Activated CD8-positive, alpha-beta T cell treated with anti-CD3 and anti-CD28 coated beads for 36 hours (primary cell): Measurements from ENCODE around the gene CDO1. TPM values are rescaled to one million over a fixed set of nuclear protein-coding genes. Genes with fewer than 3 reads are reported as not detected.
A peak's percentile ranks its signal among the peaks of the same experiment; 100 is the strongest.

Experiments
- ATAC-seq: fragments of 200-7000 bp; cut with Tn5 transposase; one replicate; pipeline ENCODE4 v1.10.0; 2021; ENCODE audit warnings: mild to moderate bottlenecking, moderate library complexity
- CTCF ChIA-PET: fragments of 350-600 bp; sonication (Branson Sonifier 250); formaldehyde crosslinking; loops from one replicate; lab custom pipeline; 2021; ENCODE audit warnings: antibody characterized with exemption; lab: Charles Lee
- POLR2A ChIA-PET: fragments of 350-600 bp; sonication (Branson Sonifier 250); formaldehyde crosslinking; loops from one replicate; lab custom pipeline; 2021; ENCODE audit warnings: antibody characterized with exemption; lab: Charles Lee
- DNase-seq: peaks from one replicate; pipeline ENCODE4 v3.0.0-alpha.2; 2020
- H3K27ac Mint-ChIP-seq: one replicate; pipeline ENCODE4 v1.8.0; 2021; ENCODE audit warnings: mild to moderate bottlenecking, mixed read lengths
- H3K27me3 Mint-ChIP-seq: one replicate; pipeline ENCODE4 v1.8.0; 2021; ENCODE audit warnings: mixed read lengths
- H3K36me3 Mint-ChIP-seq: one replicate; pipeline ENCODE4 v1.8.0; 2021; ENCODE audit warnings: low read depth, mixed read lengths
- H3K4me1 Mint-ChIP-seq: one replicate; pipeline ENCODE4 v1.8.0; 2021; ENCODE audit warnings: low read depth, mixed read lengths
- H3K4me3 Mint-ChIP-seq: one replicate; pipeline ENCODE4 v1.8.0; 2021; ENCODE audit warnings: mild to moderate bottlenecking, moderate library complexity, mixed read lengths
- H3K9me3 Mint-ChIP-seq: one replicate; pipeline ENCODE4 v1.8.0; 2021; ENCODE audit warnings: mixed read lengths
- intact Hi-C: fragments of 100-400 bp; cut with micrococcal nuclease; formaldehyde crosslinking; loops from one replicate; pipeline ENCODE4 v1.10.0; 2022
- total RNA-seq, 2 experiments: library from RNA; stranded (reverse); gene quantifications; one replicate each; pipeline ENCODE4 v1.2.3, GENCODE V29; 2021
- TF ChIP-seq, protein P1 (sequence below): fragments of 200-600 bp; IDR thresholded peaks from one replicate; pipeline ENCODE4 v1.8.0; 2022; ENCODE audit warnings: antibody characterized with exemption, mild to moderate bottlenecking

The CDO1 gene
- total RNA-seq, 2 experiments from 2014 or later, result 0.18 to 0.22 TPM

DNA sequence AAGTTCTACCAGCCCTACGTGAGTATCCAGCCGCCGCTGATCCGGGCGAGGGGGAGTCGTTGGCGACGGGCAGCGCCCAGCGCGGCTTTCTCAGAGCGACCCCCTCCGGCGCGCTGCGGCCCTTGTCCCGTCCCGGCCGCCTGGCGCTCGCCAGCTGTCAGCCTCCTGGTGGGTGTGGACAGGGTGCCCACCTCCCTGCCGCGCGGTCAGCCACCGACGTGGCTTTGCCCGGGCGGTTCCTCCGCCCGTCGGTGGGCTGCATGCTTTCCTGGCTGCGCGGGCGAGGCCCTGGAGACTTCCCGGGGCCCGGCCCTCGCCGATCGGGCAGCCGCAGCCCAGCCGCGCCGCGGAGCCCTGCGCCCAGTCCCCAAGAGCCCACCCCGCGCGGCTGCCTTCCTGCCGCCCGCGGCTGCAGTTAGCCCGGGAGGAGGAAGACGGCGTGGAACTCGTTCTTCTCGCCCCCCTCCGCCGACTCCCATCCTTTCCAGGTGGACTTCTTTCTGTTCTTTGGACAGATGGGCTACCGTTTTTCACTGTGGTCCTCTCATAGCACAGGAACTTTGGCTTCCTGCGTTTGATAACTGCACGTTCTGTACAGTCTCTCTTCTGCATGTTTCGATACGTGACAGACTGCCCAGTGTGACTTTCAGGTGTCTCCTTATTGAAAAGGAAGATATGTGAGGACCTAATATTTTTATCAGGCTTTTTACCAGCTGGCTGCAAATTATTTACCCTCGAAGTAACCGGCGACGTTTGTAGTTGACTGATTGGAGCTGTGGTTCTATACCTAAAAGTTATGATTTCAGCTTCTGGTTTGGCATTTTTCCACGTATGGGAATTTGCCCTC is 25.9 kb upstream of the CDO1 start:
- POLR2A ChIA-PET, result interaction anchor here (0.6 to 1.3 kb wide), 4 partner anchors 90 to 234 kb away, joined by 3 to 5 read pairs (median 4); no protein-coding TSS in a partner anchor
- peaks cover 48% of the 10 kb centered on the region for H3K4me1 Mint-ChIP-seq

DNA sequence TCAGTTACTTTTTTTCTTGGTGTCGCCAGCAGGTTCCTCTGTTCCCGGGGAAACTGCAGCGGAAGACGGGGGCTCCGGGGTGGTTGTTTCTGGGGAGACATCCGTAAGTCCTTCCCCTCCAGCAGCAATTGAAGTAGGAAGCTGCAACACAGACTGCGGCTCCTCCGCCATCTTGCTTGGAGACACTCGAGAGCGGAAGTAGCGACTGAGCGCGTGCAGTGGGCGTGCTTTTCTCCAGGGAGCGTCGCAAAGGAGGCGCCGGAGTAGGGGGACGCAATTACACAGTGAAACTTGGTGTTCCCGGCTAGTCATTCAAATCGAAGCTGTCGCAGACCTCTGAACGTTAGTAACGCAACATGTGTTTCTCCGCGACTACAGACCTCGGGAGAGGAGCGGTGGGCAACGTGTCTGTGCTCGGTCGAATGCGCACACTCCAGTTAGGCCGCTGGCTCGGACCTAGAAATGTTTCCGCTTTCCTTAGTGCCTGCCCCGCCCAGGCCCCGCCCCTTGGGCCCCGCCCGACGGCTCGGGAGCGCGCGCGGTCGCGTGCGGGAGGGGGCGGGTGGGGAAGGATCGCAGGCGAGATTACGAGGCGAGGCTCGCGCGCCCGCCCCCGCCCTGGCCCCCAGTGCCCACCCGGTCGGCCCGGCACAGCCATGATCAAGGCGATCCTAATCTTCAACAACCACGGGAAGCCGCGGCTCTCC is 25.1 kb upstream of the CDO1 start, which contains the start of the genes AP3S1 and ATG12:
Gene AP3S1, plus strand, starts transcription at position 554 of the 707 bp plus-strand sequence. Its CDS starts 103 bp downstream, at position 657.
Gene ATG12, minus strand, starts transcription at position 184 of the 707 bp plus-strand sequence. Its CDS starts 13 bp downstream, at position 171.
- H3K4me3 Mint-ChIP-seq, result peak within 1 kb of the TSS; percentile 95
- ATAC-seq (peak; percentile 90), DNase-seq (peak; percentile 95)
- CTCF ChIA-PET, result interaction anchor here (0.8 to 2.3 kb wide), 6 partner anchors 9 to 244 kb away, joined by 3 to 7 read pairs (median 4); no protein-coding TSS in a partner anchor
- peak within 1 kb of the TSS; percentile 100 for H3K27ac Mint-ChIP-seq
- H3K27me3 Mint-ChIP-seq, result no peaks in the 10 kb centered on the region
- H3K4me1 Mint-ChIP-seq, result peaks cover 49% of the 10 kb centered on the region
- peaks cover 30% of the 10 kb centered on the region for H3K36me3 Mint-ChIP-seq
- H3K9me3 Mint-ChIP-seq, result no peaks in the 10 kb centered on the region
- intact Hi-C loops, result loop anchor here (10.0 kb wide), 1 partner anchor 537 kb away; no protein-coding TSS in a partner anchor
- POLR2A ChIA-PET, result interaction anchor here (0.6 to 1.3 kb wide), 6 partner anchors 9 to 298 kb away, joined by 3 to 5 read pairs (median 4); no protein-coding TSS in a partner anchor
- TF ChIP-seq, protein P1, sequence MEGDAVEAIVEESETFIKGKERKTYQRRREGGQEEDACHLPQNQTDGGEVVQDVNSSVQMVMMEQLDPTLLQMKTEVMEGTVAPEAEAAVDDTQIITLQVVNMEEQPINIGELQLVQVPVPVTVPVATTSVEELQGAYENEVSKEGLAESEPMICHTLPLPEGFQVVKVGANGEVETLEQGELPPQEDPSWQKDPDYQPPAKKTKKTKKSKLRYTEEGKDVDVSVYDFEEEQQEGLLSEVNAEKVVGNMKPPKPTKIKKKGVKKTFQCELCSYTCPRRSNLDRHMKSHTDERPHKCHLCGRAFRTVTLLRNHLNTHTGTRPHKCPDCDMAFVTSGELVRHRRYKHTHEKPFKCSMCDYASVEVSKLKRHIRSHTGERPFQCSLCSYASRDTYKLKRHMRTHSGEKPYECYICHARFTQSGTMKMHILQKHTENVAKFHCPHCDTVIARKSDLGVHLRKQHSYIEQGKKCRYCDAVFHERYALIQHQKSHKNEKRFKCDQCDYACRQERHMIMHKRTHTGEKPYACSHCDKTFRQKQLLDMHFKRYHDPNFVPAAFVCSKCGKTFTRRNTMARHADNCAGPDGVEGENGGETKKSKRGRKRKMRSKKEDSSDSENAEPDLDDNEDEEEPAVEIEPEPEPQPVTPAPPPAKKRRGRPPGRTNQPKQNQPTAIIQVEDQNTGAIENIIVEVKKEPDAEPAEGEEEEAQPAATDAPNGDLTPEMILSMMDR, result no peak

More for the DNA sequence above, 25.9 kb upstream of the CDO1 start:
- ATAC-seq (peak; percentile 2), DNase-seq (peak; percentile 19)
- no peaks in the 10 kb centered on the region for H3K9me3 Mint-ChIP-seq
- peak overlapping the region; percentile 95 for H3K4me3 Mint-ChIP-seq
- TF ChIP-seq, protein P1, result no peak
- peak overlapping the region; percentile 90 for H3K27ac Mint-ChIP-seq
- peaks cover 24% of the 10 kb centered on the region for H3K36me3 Mint-ChIP-seq
- H3K27me3 Mint-ChIP-seq, result no peaks in the 10 kb centered on the region
- intact Hi-C loops, result loop anchor here (10.0 kb wide), 1 partner anchor 538 kb away; no protein-coding TSS in a partner anchor
- CTCF ChIA-PET, result interaction anchor here (0.8 to 2.3 kb wide), 7 partner anchors 10 to 268 kb away, joined by 3 to 9 read pairs (median 3); no protein-coding TSS in a partner anchor

DNA sequence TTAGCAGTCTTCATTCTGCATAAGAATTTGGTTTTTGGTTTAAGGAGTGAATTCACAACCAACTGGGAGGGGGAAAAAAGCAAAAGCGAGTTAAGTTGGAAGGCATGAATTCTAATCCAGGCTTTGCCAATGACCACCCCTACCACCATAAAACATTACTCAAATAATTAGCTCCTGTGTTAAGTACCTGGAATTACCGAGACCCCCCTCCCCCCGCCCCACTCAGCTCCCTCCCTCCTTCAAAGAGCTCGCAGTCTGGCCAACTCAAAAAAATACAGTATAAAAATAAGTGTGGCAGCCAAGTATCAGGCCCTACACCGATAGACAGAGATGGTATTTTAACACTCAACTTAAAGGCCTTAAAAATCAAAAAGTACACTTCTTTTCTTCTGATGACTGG is 24.4 kb upstream of the CDO1 start:
- TF ChIP-seq, protein P1, result no peak
- ChIA-PET POLR2A (interaction anchor here (0.6 to 1.2 kb wide), 5 partner anchors 10 to 297 kb away, joined by 3 to 4 read pairs (median 3); no protein-coding TSS in a partner anchor), CTCF (interaction anchor here (0.8 to 2.3 kb wide), 6 partner anchors 10 to 245 kb away, joined by 3 to 7 read pairs (median 4); partner anchors contain the start of gene LVRN)
- Mint-ChIP-seq H3K9me3 (no peaks in the 10 kb centered on the region), H3K27me3 (no peaks in the 10 kb centered on the region), H3K36me3 (peaks cover 35% of the 10 kb centered on the region), H3K4me1 (peaks cover 49% of the 10 kb centered on the region), H3K4me3 (peak overlapping the region; percentile 95), H3K27ac (peak overlapping the region; percentile 100)
- DNase-seq, result no peak
- ATAC-seq, result no peak
- intact Hi-C loops, result loop anchor here (10.0 kb wide), 1 partner anchor 536 kb away; no protein-coding TSS in a partner anchor

DNA sequence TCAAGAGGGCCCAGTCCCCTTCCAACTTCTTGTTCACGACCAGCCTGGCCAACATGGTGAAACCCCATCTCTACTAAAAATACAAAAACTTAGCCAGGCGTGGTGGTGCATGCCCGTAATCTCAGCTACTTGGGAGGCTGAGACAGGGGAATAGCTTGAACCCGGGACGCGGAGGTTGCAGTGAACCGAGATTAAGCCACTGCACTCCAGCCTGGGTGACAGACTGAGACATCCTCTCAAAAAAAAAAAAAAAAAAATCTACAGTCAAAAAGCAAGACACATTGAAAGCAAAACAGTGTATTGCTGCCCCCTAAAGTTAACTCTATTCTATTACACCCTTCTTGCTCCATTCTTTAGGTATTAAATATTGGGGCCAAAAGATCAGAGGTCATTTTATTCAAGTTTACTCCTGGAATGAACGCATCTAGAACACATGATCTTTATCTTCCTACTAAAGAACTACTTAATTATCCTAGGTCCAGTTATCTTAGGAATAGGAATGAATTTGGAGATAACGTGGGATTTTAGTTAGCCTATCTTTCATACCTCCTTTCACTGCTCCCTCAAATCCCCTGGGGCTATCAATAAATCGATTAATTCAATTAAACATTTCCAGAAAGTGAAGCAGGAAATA is 22.5 kb upstream of the CDO1 start:
- Mint-ChIP-seq H3K4me1 (peaks cover 43% of the 10 kb centered on the region), H3K27ac (peak overlapping the region; percentile 79)
- TF ChIP-seq, protein P1, result peak; percentile 53

More for the DNA sequence above, 22.5 kb upstream of the CDO1 start:
- ChIA-PET POLR2A (interaction anchor here (0.8 kb wide), 1 partner anchor 216 kb away, joined by 7 read pairs; no protein-coding TSS in a partner anchor), CTCF (interaction anchor here (0.6 to 2.2 kb wide), 7 partner anchors 10 to 214 kb away, joined by 3 to 11 read pairs (median 3); no protein-coding TSS in a partner anchor)
- ATAC-seq (peak; percentile 46), DNase-seq (peak; percentile 41)
- intact Hi-C loops, result loop anchor here (2.0 to 5.0 kb wide), 2 partner anchors 204 to 228 kb away; no protein-coding TSS in a partner anchor
- H3K27me3 Mint-ChIP-seq, result no peaks in the 10 kb centered on the region
- H3K9me3 Mint-ChIP-seq, result no peaks in the 10 kb centered on the region
- H3K4me3 Mint-ChIP-seq, result peak overlapping the region; percentile 95
- H3K36me3 Mint-ChIP-seq, result peaks cover 48% of the 10 kb centered on the region
